H9 (cell line): ENCODE results near the gene MTHFS. TPM values are rescaled to one million over a fixed set of nuclear protein-coding genes. Genes with fewer than 3 reads are reported as not detected.

ENCODE experiments used
- DNase-seq: peaks from one replicate; pipeline ENCODE4 v3.0.0-alpha.2; 2017
- H2AFZ ChIP-seq: one replicate; pipeline ENCODE4 v1.6.1; 2013; ENCODE audit warnings: mild to moderate bottlenecking, low read length, control low read depth, moderate library complexity
- H2AK5ac ChIP-seq: 2 replicates; pipeline ENCODE4 v1.6.1; 2013; ENCODE audit warnings: low read length, control low read depth, mixed read lengths; ENCODE audit not compliant: insufficient read length
- H2BK120ac ChIP-seq: one replicate; pipeline ENCODE4 v1.6.1; 2013; ENCODE audit warnings: low read depth, mild to moderate bottlenecking, low read length, control low read depth, inconsistent platforms; ENCODE audit not compliant: poor library complexity, severe bottlenecking
- H2BK12ac ChIP-seq: 2 replicates; pipeline ENCODE4 v1.6.1; 2013; ENCODE audit warnings: low read length, control low read depth, mixed read lengths, low read depth; ENCODE audit not compliant: insufficient read length
- H2BK15ac ChIP-seq: 2 replicates; pipeline ENCODE4 v1.6.1; 2013; ENCODE audit warnings: low read depth, low read length, control low read depth
- H2BK20ac ChIP-seq: one replicate; pipeline ENCODE4 v1.6.1; 2013; ENCODE audit warnings: low read depth, mild to moderate bottlenecking, low read length, control low read depth, inconsistent platforms; ENCODE audit not compliant: poor library complexity, severe bottlenecking
- H2BK5ac ChIP-seq: 2 replicates; pipeline ENCODE4 v1.6.1; 2013; ENCODE audit warnings: low read length, control low read depth, mixed read lengths; ENCODE audit not compliant: insufficient read length
- H3K14ac ChIP-seq: 2 replicates; pipeline ENCODE4 v1.6.1; 2013; ENCODE audit warnings: low read length, control low read depth; ENCODE audit not compliant: insufficient read depth
- H3K18ac ChIP-seq: 2 replicates; pipeline ENCODE4 v1.6.1; 2013; ENCODE audit warnings: low read depth, mild to moderate bottlenecking, mixed read lengths, low read length, control low read depth; ENCODE audit not compliant: insufficient read length
- H3K23ac ChIP-seq: 2 replicates; pipeline ENCODE4 v1.6.1; 2013; ENCODE audit warnings: low read length, control low read depth, mixed read lengths, low read depth; ENCODE audit not compliant: insufficient read length
- H3K23me2 ChIP-seq: 2 replicates; pipeline ENCODE4 v1.6.1; 2013; ENCODE audit warnings: low read depth, mild to moderate bottlenecking, mixed read lengths, low read length, control low read depth; ENCODE audit not compliant: insufficient read length, poor library complexity, severe bottlenecking
- H3K27ac ChIP-seq: 2 replicates; pipeline ENCODE4 v1.5.1; 2013; ENCODE audit warnings: low read length, control low read depth, mixed read lengths, low read depth; ENCODE audit not compliant: insufficient read length
- H3K27me3 ChIP-seq: 2 replicates; pipeline ENCODE4 v1.6.1; 2013; ENCODE audit warnings: low read length, control low read depth, inconsistent platforms; ENCODE audit not compliant: insufficient read depth
- H3K4ac ChIP-seq: 2 replicates; pipeline ENCODE4 v1.6.1; 2013; ENCODE audit warnings: low read depth, mild to moderate bottlenecking, control low read depth, inconsistent platforms, low read length, moderate library complexity
- H3K4me1 ChIP-seq: 2 replicates; pipeline ENCODE4 v1.6.1; 2013; ENCODE audit warnings: low read length, control low read depth, inconsistent platforms; ENCODE audit not compliant: insufficient read depth
- H3K4me2 ChIP-seq: 2 replicates; pipeline ENCODE4 v1.6.1; 2013; ENCODE audit warnings: low read length, control low read depth, mixed read lengths; ENCODE audit not compliant: insufficient read length, insufficient read depth
- H3K56ac ChIP-seq: 2 replicates; pipeline ENCODE4 v1.6.1; 2013; ENCODE audit warnings: low read depth, mild to moderate bottlenecking, mixed read lengths, low read length, control low read depth; ENCODE audit not compliant: insufficient read length
- H3K79me1 ChIP-seq: 2 replicates; pipeline ENCODE4 v1.6.1; 2013; ENCODE audit warnings: low read depth, mild to moderate bottlenecking, moderate library complexity, low read length, control low read depth, inconsistent platforms; ENCODE audit not compliant: insufficient read depth, poor library complexity, severe bottlenecking
- H3K79me2 ChIP-seq: 2 replicates; pipeline ENCODE4 v1.6.1; 2013; ENCODE audit warnings: low read length, control low read depth, inconsistent platforms; ENCODE audit not compliant: insufficient read depth
- H3K9ac ChIP-seq: 2 replicates; pipeline ENCODE4 v1.6.1; 2013; ENCODE audit warnings: low read length, control low read depth, mixed read lengths; ENCODE audit not compliant: insufficient read length; ENCODE audit errors: extremely low read depth
- H3K9me3 ChIP-seq: one replicate; pipeline ENCODE4 v1.6.1; 2013; ENCODE audit warnings: low read depth, low read length, inconsistent platforms; ENCODE audit not compliant: control insufficient read depth
- H3T11ph ChIP-seq: one replicate; pipeline ENCODE4 v1.6.1; 2013; ENCODE audit warnings: mild to moderate bottlenecking, low read length, control low read depth, inconsistent platforms
- H4K20me1 ChIP-seq: one replicate; pipeline ENCODE4 v1.6.1; 2013; ENCODE audit not compliant: control insufficient read depth, insufficient read length, insufficient read depth
- H4K5ac ChIP-seq: 2 replicates; pipeline ENCODE4 v1.6.1; 2013; ENCODE audit warnings: low read depth, mild to moderate bottlenecking, mixed read lengths, low read length, control low read depth; ENCODE audit not compliant: insufficient read length
- H4K8ac ChIP-seq: replicated peaks from 2 replicates; pipeline ENCODE4 v1.6.1; 2013; ENCODE audit warnings: low read length, control low read depth, mixed read lengths, low read depth; ENCODE audit not compliant: insufficient read length
- H4K91ac ChIP-seq: 2 replicates; pipeline ENCODE4 v1.6.1; 2013; ENCODE audit warnings: low read depth, mild to moderate bottlenecking, moderate library complexity, mixed read lengths, low read length, control low read depth; ENCODE audit not compliant: insufficient read length
- H3K27ac Mint-ChIP-seq, 3 experiments: 2 replicates in 2 of 3; 3 replicates in 1 of 3; pipeline ENCODE4 v1.8.0; 2020 to 2021; ENCODE audit warnings: mixed read lengths in 3 of 3, mild to moderate bottlenecking in 1 of 3, moderate library complexity in 1 of 3
- H3K27me3 Mint-ChIP-seq: 2 replicates; pipeline ENCODE4 v1.8.0; 2021; ENCODE audit warnings: low read depth, mild to moderate bottlenecking, moderate library complexity, mixed read lengths
- H3K36me3 Mint-ChIP-seq, 3 experiments: 2 replicates in 2 of 3; 3 replicates in 1 of 3; pipeline ENCODE4 v1.8.0; 2020 to 2021; ENCODE audit warnings: low read depth in 3 of 3, mixed read lengths in 3 of 3; ENCODE audit not compliant: insufficient read depth in 1 of 3
- H3K4me1 Mint-ChIP-seq, 2 experiments: 2 replicates each; pipeline ENCODE4 v1.8.0; 2020; ENCODE audit warnings: mixed read lengths in 2 of 2
- H3K4me3 Mint-ChIP-seq, 2 experiments: 2 replicates in 1 of 2; 3 replicates in 1 of 2; pipeline ENCODE4 v1.8.0; 2020 to 2021; ENCODE audit warnings: mild to moderate bottlenecking in 2 of 2, mixed read lengths in 2 of 2, moderate library complexity in 1 of 2
- H3K9me3 Mint-ChIP-seq, 2 experiments: 2 replicates in 1 of 2; 3 replicates in 1 of 2; pipeline ENCODE4 v1.8.0; 2020; ENCODE audit warnings: mild to moderate bottlenecking in 2 of 2, mixed read lengths in 2 of 2, moderate library complexity in 1 of 2
- WGBS: extraction: QIAGEN DNeasy Blood & Tissue Kit; methylation state at CpG from one replicate; pipeline ENCODE4 v1.1.7; 2013; ENCODE audit warnings: missing lambda C conversion rate, low lambda C conversion rate, mixed read lengths; ENCODE audit not compliant: insufficient read length; ENCODE audit errors: extremely low coverage; 5-methylcytosine and 5-hydroxymethylcytosine counted together
- total RNA-seq: library from RNA; stranded (reverse); gene quantifications from 2 replicates; pipeline ENCODE4 v1.2.1, GENCODE V29; 2021
- TF ChIP-seq, protein P1 (sequence below): fragments of 200-600 bp; sonication (generic); conservative IDR thresholded peaks from 3 replicates; pipeline ENCODE4 v1.8.0; 2021; ENCODE audit warnings: antibody characterized with exemption, mild to moderate bottlenecking

The MTHFS gene
- total RNA-seq, 1 experiment from 2014 or later: 36.9 TPM

DNA sequence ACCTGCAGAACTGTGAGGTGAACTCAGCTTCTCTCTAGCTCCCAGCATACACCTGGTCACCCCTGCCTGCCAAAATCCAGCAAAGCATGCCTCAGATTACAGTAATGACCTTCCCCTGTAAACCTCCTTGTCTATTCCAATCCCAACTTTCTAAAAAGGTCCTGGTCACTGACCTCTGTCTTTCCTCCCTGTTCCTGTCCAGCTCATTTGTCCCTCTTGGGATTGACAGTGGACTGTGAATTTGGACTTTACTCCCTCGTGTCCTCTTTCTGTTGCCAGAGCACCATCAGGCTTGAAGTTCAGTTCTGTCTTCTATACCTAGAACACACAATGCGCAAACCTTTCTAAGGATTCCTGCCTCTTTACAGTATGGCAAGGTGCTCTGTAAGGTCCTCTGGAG lies 50.3 kb downstream of the MTHFS start:
- no peak overlapping the region for H3K56ac ChIP-seq
- no peak overlapping the region for H3K18ac ChIP-seq
- no peak overlapping the region for H2BK5ac ChIP-seq
- H2AK5ac ChIP-seq: no peak overlapping the region
- no peak overlapping the region for H3T11ph ChIP-seq
- H3K9me3 Mint-ChIP-seq: no peaks in the 10 kb centered on the region
- no peak overlapping the region for H3K4ac ChIP-seq
- DNase-seq: no peak
- no peak overlapping the region for H2BK12ac ChIP-seq
- peak overlapping the region; percentile 23 for H2BK120ac ChIP-seq
- no peak overlapping the region for H4K91ac ChIP-seq
- H2BK15ac ChIP-seq: no peak overlapping the region
- H3K9ac ChIP-seq: no peak overlapping the region
- H3K4me3 Mint-ChIP-seq: no peak overlapping the region
- H3K23me2 ChIP-seq: no peaks in the 10 kb centered on the region
- H3K14ac ChIP-seq: no peak overlapping the region
- no peaks in the 10 kb centered on the region for H3K27me3 Mint-ChIP-seq
- no CpG with 5 or more reads among the region's 2 CpGs for WGBS
- no peaks in the 10 kb centered on the region; the same call in 1 of the 2 replicates for H3K79me2 ChIP-seq
- H4K8ac ChIP-seq: no peak overlapping the region
- peak overlapping the region in 1 of 3 experiments; percentile 49; a peak in 1 of 7 replicates for H3K27ac Mint-ChIP-seq
- H3K27ac ChIP-seq: no peak overlapping the region
- TF ChIP-seq, protein P1, sequence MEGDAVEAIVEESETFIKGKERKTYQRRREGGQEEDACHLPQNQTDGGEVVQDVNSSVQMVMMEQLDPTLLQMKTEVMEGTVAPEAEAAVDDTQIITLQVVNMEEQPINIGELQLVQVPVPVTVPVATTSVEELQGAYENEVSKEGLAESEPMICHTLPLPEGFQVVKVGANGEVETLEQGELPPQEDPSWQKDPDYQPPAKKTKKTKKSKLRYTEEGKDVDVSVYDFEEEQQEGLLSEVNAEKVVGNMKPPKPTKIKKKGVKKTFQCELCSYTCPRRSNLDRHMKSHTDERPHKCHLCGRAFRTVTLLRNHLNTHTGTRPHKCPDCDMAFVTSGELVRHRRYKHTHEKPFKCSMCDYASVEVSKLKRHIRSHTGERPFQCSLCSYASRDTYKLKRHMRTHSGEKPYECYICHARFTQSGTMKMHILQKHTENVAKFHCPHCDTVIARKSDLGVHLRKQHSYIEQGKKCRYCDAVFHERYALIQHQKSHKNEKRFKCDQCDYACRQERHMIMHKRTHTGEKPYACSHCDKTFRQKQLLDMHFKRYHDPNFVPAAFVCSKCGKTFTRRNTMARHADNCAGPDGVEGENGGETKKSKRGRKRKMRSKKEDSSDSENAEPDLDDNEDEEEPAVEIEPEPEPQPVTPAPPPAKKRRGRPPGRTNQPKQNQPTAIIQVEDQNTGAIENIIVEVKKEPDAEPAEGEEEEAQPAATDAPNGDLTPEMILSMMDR: no peak
- H3K4me2 ChIP-seq: no peak overlapping the region
- peaks cover 0 to 4% of the 10 kb centered on the region in 2 experiments; a peak in 2 of 4 replicates for H3K4me1 Mint-ChIP-seq
- no peaks in the 10 kb centered on the region for H4K20me1 ChIP-seq
- no peaks in the 10 kb centered on the region for H3K4me1 ChIP-seq
- H3K36me3 Mint-ChIP-seq: peaks cover 2 to 37% (median 23%) of the 10 kb centered on the region in 3 experiments; a peak in 6 of 7 replicates
- H3K27me3 ChIP-seq: no peaks in the 10 kb centered on the region
- no peaks in the 10 kb centered on the region for H3K79me1 ChIP-seq
- no peak overlapping the region for H3K23ac ChIP-seq
- no peaks in the 10 kb centered on the region for H3K9me3 ChIP-seq
- H4K5ac ChIP-seq: no peak overlapping the region
- no peak overlapping the region for H2AFZ ChIP-seq
- no peak overlapping the region for H2BK20ac ChIP-seq
